GM12864 (cell line): ENCODE data around the gene HSPB7.

ENCODE experiments used
- DNase-seq: peaks from one replicate; pipeline ENCODE4 v3.0.0-alpha.2; 2011; ENCODE audit warnings: low read depth
- H3K4me3 ChIP-seq: 2 replicates; pipeline ENCODE4 v1.5.1; 2011; ENCODE audit warnings: mild to moderate bottlenecking, low read depth, low read length, control low read depth
- TF ChIP-seq, protein P1 (sequence below): IDR thresholded peaks from 2 replicates; pipeline ENCODE4 v1.5.1; 2011; ENCODE audit warnings: low read depth, mild to moderate bottlenecking, moderate library complexity, low read length, control low read depth, inconsistent platforms; ENCODE audit errors: missing control alignments

Gene HSPB7

GRCh38 chr1:16017461-16018303, at the start of gene HSPB7:
TSS of gene HSPB7 (minus strand) at chr1:16018043. CDS start at chr1:16017963, 80 bp downstream.
- no peak for DNase-seq
- TF ChIP-seq, protein P1, sequence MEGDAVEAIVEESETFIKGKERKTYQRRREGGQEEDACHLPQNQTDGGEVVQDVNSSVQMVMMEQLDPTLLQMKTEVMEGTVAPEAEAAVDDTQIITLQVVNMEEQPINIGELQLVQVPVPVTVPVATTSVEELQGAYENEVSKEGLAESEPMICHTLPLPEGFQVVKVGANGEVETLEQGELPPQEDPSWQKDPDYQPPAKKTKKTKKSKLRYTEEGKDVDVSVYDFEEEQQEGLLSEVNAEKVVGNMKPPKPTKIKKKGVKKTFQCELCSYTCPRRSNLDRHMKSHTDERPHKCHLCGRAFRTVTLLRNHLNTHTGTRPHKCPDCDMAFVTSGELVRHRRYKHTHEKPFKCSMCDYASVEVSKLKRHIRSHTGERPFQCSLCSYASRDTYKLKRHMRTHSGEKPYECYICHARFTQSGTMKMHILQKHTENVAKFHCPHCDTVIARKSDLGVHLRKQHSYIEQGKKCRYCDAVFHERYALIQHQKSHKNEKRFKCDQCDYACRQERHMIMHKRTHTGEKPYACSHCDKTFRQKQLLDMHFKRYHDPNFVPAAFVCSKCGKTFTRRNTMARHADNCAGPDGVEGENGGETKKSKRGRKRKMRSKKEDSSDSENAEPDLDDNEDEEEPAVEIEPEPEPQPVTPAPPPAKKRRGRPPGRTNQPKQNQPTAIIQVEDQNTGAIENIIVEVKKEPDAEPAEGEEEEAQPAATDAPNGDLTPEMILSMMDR, result peak; percentile 15
- H3K4me3 ChIP-seq, result no peak within 1 kb of the TSS

- no peak overlapping the region for H3K4me3 ChIP-seq
- TF ChIP-seq, protein P1, result no peak
- DNase-seq, result no peak
Observed at GRCh38 chr1:16067127-16067768, 49.4 kb upstream of the HSPB7 start.

DNA sequence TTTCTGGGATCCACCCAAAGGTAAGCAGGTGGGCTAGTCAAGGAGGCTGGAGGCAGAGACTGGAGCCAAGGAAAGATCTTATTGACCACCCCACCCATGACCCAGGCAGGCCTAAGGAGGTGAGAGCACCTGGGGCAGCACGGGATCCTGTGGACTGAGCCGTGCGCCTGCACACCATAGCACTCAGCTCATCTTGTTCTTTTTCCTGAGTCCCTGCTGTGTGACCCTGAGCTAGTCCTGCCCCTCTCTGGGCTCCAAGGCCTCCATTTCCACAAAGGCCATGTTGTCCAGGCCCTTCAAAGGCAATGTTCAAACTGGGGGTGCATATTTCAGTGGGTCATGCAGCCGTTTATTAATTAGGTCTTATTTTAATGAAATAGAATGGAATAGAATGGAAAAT, 48.4 kb upstream of the HSPB7 start:
- TF ChIP-seq, protein P1, result no peak

DNA sequence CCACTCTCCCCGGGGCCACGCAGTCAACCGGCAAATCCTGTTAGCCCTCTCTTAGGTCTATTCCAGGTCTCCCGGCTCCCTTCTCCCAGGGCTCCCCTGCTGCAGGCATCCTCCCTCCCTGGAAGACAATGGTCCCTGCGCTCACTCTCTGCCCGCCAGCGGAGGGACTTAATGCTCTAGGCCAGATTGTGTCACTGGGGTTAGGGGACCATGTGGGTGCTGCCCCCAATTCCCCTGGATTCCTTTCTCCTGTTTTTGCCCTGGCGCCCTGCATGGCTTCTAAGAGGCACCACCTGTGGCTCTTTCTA, 47.4 kb upstream of the HSPB7 start:
- DNase-seq, result no peak
- TF ChIP-seq, protein P1, result no peak
- H3K4me3 ChIP-seq, result no peak overlapping the region

More for the DNA sequence above, 48.4 kb upstream of the HSPB7 start:
- no peak overlapping the region for H3K4me3 ChIP-seq
- DNase-seq, result no peak

DNA sequence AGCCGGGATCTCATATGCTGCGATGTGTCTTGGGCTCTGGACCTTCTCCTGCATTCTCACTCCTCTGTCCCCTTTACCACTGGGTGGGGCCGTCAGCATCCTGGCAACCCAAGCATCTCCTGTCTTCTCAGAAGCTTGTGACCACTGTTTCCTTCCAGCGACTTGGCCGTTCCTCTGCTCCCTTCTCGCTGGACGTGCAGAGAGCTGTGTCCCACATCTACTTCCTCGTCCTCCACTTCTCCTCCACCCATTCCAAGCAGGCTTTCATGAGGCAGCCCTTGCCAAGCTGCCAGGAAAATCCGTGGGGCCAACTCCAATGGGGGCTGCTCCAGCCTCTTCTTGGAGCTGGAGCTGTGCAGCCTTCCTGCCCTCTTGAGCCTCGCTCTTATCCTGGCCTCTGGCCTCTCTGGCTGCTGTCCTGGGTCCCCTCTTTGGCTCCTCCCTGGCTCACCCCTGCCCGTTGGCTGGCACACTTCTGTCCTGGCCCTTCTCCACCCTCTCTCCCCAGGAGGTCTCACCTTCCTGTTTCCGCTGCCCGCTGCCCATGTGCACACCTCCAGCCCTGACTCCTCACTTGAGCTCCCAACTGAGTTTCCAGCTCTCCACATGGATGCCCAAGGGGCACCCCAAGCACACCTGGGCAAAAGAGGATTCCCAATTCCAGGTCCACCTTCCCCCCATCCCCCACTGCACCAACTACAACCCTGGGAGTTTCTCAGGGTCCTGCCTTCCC, 46.9 kb upstream of the HSPB7 start:
- DNase-seq, result no peak
- TF ChIP-seq, protein P1, result no peak
- H3K4me3 ChIP-seq, result no peak overlapping the region

- TF ChIP-seq, protein P1, result no peak
- no peak overlapping the region for H3K4me3 ChIP-seq
- no peak for DNase-seq
Observed at GRCh38 chr1:16063921-16064320, 46.1 kb upstream of the HSPB7 start.
